Vagina (tissue), 2 donors: ENCODE results near the gene ZNF135. TPM values are rescaled to one million over a fixed set of nuclear protein-coding genes. Genes with fewer than 3 reads are reported as not detected.

ENCODE experiments used
- DNase-seq, 2 donors: peaks; one replicate each; pipeline ENCODE4 v3.0.0-alpha.2; 2017; ENCODE audit errors: extremely low spot score in 2 of 2
- H3K27ac ChIP-seq: fragments of 200-600 bp; sonication (generic); one replicate; pipeline ENCODE4 v1.5.1; 2019
- H3K27me3 ChIP-seq: fragments of 200-600 bp; sonication (generic); one replicate; pipeline ENCODE4 v1.5.1; 2019
- H3K36me3 ChIP-seq, 2 donors: fragments of 200-600 bp; sonication (generic); one replicate each; pipeline ENCODE4 v1.5.1; 2017 to 2019
- H3K4me1 ChIP-seq: fragments of 200-600 bp; sonication (generic); one replicate; pipeline ENCODE4 v1.5.1; 2019
- H3K4me3 ChIP-seq, 2 donors: fragments of 200-600 bp; sonication (generic); 1 replicate in 1 of 2; 2 replicates in 1 of 2; pipeline ENCODE4 v1.5.1; 2016 to 2019
- H3K9me3 ChIP-seq: fragments of 200-600 bp; sonication (generic); one replicate; pipeline ENCODE4 v1.5.1; 2019
- POLR2A ChIP-seq, 2 donors: fragments of 450-650 bp; IDR thresholded peaks; one replicate each; pipeline ENCODE4 v1.6.1; 2017; ENCODE audit warnings: antibody characterized with exemption in 2 of 2, mild to moderate bottlenecking in 2 of 2, moderate library complexity in 2 of 2
- POLR2AphosphoS5 ChIP-seq, 2 donors: sonication (generic); formaldehyde crosslinking; IDR thresholded peaks; one replicate each; pipeline ENCODE4 v1.9.0; 2017; ENCODE audit warnings: antibody characterized with exemption in 2 of 2, mild to moderate bottlenecking in 2 of 2, low read depth in 1 of 2; ENCODE audit not compliant: insufficient read depth in 1 of 2
- intact Hi-C: fragments of 100-400 bp; cut with DNase I; formaldehyde crosslinking; loops from one replicate; pipeline ENCODE4 v1.15.1; 2023
- total RNA-seq: library from RNA; depleted of rRNA; stranded (reverse); fragments of >200 nt; gene quantifications from one replicate; pipeline ENCODE4 v1.2.3, GENCODE V29; 2016
- TF ChIP-seq, protein P1 (sequence below), 3 experiments: fragments of 450-650 bp in 2 of 3; fragments of 200-600 bp in 1 of 3; sonication (generic) in 1 of 3; IDR thresholded peaks; one replicate each; pipeline ENCODE4 v1.5.1; 2017 to 2019; ENCODE audit warnings: antibody characterized with exemption in 3 of 3, mild to moderate bottlenecking in 2 of 3, moderate library complexity in 2 of 3

The ZNF135 gene
- total RNA-seq, 1 donor from 2014 or later = 5.4 TPM

DNA sequence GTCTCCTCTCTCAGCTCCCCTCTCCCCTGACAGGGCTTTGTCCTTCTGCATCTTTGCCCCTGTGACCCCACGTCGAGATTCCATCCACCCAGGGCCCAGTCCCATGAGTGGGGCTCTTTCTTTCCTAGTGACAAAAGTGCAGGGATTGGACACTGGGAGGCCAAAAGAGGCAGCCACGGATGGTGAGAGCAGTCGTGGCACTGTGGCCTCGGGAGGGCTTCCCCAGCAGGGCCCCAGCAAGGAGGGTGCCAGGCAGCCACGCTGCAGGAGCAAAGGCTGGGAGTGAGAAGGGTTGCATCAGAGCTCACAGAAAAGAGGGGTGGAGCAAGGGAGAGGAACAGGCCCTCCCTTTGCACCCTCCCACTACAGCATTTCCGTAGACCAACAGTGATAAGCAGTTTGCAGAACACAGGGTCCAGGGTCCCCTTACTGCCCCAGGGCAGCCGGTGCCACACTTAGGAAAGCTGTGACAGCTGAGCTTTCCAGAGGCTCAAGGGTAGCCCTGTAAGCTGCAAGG, 20.3 kb upstream of the ZNF135 start:
- no peaks in the 10 kb centered on the region for H3K4me1 ChIP-seq
- TF ChIP-seq, protein P1, sequence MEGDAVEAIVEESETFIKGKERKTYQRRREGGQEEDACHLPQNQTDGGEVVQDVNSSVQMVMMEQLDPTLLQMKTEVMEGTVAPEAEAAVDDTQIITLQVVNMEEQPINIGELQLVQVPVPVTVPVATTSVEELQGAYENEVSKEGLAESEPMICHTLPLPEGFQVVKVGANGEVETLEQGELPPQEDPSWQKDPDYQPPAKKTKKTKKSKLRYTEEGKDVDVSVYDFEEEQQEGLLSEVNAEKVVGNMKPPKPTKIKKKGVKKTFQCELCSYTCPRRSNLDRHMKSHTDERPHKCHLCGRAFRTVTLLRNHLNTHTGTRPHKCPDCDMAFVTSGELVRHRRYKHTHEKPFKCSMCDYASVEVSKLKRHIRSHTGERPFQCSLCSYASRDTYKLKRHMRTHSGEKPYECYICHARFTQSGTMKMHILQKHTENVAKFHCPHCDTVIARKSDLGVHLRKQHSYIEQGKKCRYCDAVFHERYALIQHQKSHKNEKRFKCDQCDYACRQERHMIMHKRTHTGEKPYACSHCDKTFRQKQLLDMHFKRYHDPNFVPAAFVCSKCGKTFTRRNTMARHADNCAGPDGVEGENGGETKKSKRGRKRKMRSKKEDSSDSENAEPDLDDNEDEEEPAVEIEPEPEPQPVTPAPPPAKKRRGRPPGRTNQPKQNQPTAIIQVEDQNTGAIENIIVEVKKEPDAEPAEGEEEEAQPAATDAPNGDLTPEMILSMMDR (IDR thresholded peaks at IDR 0.05) = no peak
- TF ChIP-seq POLR2A (IDR thresholded peaks at IDR 0.05) (no peak), POLR2AphosphoS5 (IDR thresholded peaks at IDR 0.05; ENCODE audit: insufficient read depth in 1 of 2, low read depth in 1 of 2) (no peak)
- peaks cover 6% of the 10 kb centered on the region for H3K9me3 ChIP-seq
- intact Hi-C loops = no loop called here
- no peak for DNase-seq
- no peak overlapping the region for H3K27ac ChIP-seq
- no peaks in the 10 kb centered on the region for H3K36me3 ChIP-seq
- H3K27me3 ChIP-seq = no peaks in the 10 kb centered on the region
- H3K4me3 ChIP-seq = no peak overlapping the region

DNA sequence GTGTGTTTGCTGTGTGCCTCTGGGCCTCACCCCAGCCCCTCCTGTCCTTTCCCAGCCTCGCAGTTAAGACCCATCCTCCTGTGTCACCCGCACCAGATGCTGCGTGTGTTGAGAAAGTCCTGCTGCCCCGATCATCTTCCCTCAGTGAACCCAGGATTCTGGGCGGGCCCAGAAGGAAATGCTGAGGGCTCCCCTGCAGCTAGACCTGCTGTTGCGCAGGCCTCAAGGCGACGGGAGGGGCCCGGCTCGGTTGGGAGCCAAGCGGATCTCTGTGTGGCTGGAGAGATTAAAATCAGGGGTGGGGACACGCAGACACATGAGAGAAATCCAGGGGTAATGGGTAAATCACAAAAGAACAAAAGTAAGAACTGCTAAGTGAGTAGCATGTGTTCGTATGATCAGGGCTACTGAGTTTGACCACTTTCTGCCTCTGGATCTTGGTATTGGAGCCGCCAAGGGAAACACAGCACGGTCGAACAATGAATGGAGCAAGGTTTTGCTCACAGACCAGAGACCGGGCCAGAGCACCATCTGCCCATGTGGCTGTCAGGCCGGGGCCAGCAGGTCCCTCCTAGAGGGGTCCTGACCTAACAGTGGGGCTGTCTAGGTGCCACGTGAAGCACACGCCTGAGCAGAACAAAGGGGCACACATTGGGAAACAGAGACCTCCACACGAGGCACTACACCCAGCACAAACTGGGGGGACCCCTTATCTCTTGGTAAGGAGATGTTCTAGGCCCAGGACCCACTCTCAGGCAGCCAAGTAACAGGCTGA, 18.1 kb upstream of the ZNF135 start:
- no peaks in the 10 kb centered on the region for H3K27me3 ChIP-seq
- no peak overlapping the region for H3K27ac ChIP-seq
- TF ChIP-seq POLR2A (IDR thresholded peaks at IDR 0.05) = no peak
- TF ChIP-seq, protein P1 (IDR thresholded peaks at IDR 0.05) = no peak
- TF ChIP-seq POLR2AphosphoS5 (IDR thresholded peaks at IDR 0.05; ENCODE audit: insufficient read depth in 1 of 2, low read depth in 1 of 2) = no peak
- intact Hi-C loops = no loop called here
- H3K4me1 ChIP-seq = no peaks in the 10 kb centered on the region
- H3K36me3 ChIP-seq = no peaks in the 10 kb centered on the region
- DNase-seq = no peak
- no peak overlapping the region for H3K4me3 ChIP-seq
- peaks cover 6% of the 10 kb centered on the region for H3K9me3 ChIP-seq

DNA sequence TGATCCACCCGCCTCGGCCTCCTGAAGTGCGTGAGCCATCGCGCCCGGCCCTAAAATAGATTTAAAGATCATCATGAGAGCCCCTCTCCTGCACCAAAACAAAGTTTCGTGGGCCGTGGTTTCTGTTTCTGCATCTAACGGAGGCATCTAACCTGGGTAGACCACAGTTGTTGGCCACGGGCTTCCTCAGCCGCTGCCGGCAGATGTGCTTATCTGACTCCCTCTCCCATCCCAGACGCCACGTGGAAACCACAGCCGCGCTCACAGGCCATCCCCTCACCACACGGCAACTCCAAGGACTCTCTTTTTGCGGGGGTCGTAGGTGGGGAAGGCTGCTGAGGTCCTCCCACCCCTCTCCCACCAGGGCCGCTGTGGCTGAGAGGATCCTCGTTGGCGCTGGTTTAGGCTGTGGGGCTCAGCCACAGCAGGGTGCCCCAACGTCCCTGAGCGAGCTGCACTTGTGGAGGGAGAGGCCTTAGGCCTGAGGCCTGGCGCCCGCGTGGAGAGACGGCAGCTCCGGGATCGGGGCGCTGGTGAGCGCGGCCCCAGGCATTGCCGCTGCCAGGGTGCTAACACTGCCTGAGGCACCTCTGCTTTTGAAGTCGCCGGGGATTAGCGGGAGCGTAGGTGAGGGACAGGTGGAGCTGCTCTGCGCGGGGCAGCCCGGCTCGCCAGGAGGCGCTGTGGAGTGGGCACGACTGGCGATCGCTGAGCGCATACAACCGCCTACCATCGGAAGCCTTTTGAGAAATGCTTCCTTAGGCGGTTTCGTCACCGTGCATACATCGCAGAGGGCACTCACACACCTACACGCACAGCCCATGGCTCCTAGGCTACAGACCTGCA, 16.4 kb upstream of the ZNF135 start:
- TF ChIP-seq, protein P1 (IDR thresholded peaks at IDR 0.05) = no peak
- TF ChIP-seq POLR2AphosphoS5 (IDR thresholded peaks at IDR 0.05; ENCODE audit: insufficient read depth in 1 of 2, low read depth in 1 of 2) (no peak), POLR2A (IDR thresholded peaks at IDR 0.05) (no peak)
- intact Hi-C loops = no loop called here

DNA sequence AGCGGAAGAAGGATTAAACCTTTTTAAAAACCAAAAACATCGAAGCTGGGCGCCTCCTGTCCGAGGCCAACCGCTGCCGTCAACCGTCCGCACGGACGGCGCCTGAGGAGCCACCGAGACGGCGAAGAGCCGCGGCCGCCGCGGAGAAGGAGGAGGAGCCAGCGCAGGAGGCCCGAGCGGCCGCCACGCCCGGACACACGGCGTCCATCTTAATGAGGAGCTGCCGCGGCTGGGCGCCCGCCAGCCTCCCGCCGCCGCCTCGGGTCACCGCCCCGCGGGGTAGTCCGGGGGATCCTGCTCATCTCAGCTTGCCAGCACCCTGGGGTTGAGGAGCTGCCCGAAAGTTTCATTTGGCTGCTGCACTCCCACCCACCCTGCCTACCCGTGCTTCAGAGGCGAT, 14.7 kb upstream of the ZNF135 start:
- Histone ChIP-seq H3K4me3 (no peak overlapping the region), H3K4me1 (no peaks in the 10 kb centered on the region), H3K9me3 (peaks cover 12% of the 10 kb centered on the region), H3K36me3 (no peaks in the 10 kb centered on the region), H3K27ac (no peak overlapping the region), H3K27me3 (no peaks in the 10 kb centered on the region)
- intact Hi-C loops = no loop called here
- TF ChIP-seq POLR2AphosphoS5 (IDR thresholded peaks at IDR 0.05; ENCODE audit: insufficient read depth in 1 of 2, low read depth in 1 of 2) (no peak), POLR2A (IDR thresholded peaks at IDR 0.05) (no peak)
- TF ChIP-seq, protein P1 (IDR thresholded peaks at IDR 0.05) = no peak
- no peak for DNase-seq

More for the DNA sequence above, 16.4 kb upstream of the ZNF135 start:
- Histone ChIP-seq H3K4me3 (no peak overlapping the region), H3K36me3 (no peaks in the 10 kb centered on the region), H3K9me3 (peaks cover 6% of the 10 kb centered on the region), H3K27me3 (no peaks in the 10 kb centered on the region), H3K4me1 (no peaks in the 10 kb centered on the region), H3K27ac (no peak overlapping the region)
- DNase-seq = no peak
